Loucy (cell line): ENCODE measurements around the gene VAV2.

ENCODE experiments used
- CTCF ChIP-seq: fragments of 200-600 bp; sonication (generic); conservative IDR thresholded peaks from 2 replicates; pipeline ENCODE4 v1.5.1; 2014; ENCODE audit warnings: mild to moderate bottlenecking, antibody characterized with exemption, low read length
- EZH2phosphoT487 ChIP-seq: fragments of 200-600 bp; IDR thresholded peaks from 2 replicates; pipeline ENCODE4 v1.6.1; 2018; ENCODE audit warnings: antibody characterized with exemption, mild to moderate bottlenecking, moderate library complexity, borderline replicate concordance

- TF ChIP-seq CTCF (no peak), EZH2phosphoT487 (no peak)
These were observed 231.3 kb downstream of the VAV2 start for GRCh38 chr9:133760713-133761290.
